GM18505 (cell line): ENCODE data around the gene FGF22.
"Not testable (repeated sequence)": the region's sequence is repeated elsewhere in the genome, so short reads cannot be mapped to it uniquely, and the experiment has no call there.

ENCODE experiments used
- ATAC-seq: cut with Tn5 transposase; IDR thresholded peaks from one replicate; pipeline ENCODE4 v1.9.1; 2021; ENCODE audit not compliant: unreplicated experiment
- POLR2A ChIP-seq: IDR thresholded peaks from 4 replicates; pipeline ENCODE4 v1.6.1; 2011; ENCODE audit warnings: borderline replicate concordance; ENCODE audit not compliant: insufficient read depth, insufficient read length; ENCODE audit errors: extremely low read depth

Gene FGF22

DNA sequence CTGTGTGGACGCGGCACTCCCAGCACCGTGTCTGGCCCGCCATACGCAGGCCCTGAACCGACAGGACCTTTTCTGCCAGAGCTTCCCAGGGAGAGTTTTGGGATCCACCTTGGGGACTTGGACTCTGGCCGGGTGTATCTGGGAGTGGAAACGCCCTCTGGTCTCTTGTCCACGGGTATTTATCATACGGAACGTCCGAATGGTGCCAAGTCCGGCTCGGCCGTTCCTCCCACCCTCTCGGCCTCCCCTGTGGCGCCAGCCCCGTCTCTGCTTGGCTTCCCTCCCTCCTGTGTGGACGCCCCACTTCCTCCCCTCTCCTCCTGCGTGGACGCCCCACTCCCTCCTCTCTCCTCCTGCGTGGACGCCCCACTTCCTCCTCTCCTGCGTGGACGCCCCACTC lies 37.9 kb upstream of the FGF22 start:
- TF ChIP-seq POLR2A = no peak
- no peak for ATAC-seq

GRCh38 chr19:602391-603301 lies 37.0 kb upstream of the FGF22 start:
- no peak for ATAC-seq
- TF ChIP-seq POLR2A = no peak

DNA sequence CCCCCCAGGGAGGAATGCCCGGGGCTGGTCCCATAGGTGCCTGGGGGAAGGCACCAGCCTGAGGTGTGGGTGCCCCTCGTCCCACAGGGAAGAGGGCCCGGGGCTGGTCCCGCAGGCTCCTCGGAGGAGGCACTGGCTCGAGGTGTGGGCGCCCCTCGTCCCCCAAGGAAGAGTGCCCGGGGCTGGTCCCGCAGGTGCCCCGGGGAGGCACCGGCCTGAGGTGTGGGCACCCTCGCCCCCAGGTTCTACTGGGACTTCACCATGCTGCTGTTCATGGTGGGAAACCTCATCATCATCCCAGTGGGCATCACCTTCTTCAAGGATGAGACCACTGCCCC lies 36.4 kb upstream of the FGF22 start:
- not testable (repeated sequence) for ATAC-seq

DNA sequence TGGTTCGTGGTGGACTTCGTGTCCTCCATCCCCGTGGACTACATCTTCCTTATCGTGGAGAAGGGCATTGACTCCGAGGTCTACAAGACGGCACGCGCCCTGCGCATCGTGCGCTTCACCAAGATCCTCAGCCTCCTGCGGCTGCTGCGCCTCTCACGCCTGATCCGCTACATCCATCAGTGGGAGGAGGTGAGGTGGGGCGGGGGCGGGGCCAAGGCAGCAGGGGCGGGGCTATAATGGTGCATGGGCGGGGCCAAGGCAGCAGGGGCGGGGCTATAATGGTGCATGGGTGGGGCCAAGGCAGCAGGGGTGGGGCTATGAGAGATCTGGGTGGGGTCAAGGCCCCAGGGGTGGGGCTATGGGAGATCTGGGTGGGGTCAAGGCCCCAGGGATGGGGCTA lies 35.9 kb upstream of the FGF22 start:
- not testable (repeated sequence) for ATAC-seq

DNA sequence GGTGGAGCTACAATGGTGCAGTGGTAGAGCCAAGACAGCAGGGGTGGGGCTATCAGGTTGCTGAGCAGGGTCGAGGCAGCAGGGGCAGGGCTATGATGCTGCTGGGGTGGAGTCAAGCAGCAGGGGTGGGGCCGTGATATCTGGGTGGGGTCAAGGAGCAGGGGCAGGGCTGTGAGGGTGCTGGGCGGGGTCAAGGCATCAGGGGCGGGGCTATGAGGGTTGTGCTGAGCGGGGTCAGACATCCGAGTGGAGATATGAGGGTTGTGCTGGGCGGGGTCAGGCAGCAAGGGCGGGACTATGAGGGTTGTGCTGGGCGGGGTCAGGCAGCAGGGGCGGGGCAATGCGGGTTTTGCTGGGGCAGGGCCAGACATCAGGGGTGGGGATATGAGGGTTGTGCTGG lies 35.3 kb upstream of the FGF22 start:
- no peak for TF ChIP-seq POLR2A
- no peak for ATAC-seq

DNA sequence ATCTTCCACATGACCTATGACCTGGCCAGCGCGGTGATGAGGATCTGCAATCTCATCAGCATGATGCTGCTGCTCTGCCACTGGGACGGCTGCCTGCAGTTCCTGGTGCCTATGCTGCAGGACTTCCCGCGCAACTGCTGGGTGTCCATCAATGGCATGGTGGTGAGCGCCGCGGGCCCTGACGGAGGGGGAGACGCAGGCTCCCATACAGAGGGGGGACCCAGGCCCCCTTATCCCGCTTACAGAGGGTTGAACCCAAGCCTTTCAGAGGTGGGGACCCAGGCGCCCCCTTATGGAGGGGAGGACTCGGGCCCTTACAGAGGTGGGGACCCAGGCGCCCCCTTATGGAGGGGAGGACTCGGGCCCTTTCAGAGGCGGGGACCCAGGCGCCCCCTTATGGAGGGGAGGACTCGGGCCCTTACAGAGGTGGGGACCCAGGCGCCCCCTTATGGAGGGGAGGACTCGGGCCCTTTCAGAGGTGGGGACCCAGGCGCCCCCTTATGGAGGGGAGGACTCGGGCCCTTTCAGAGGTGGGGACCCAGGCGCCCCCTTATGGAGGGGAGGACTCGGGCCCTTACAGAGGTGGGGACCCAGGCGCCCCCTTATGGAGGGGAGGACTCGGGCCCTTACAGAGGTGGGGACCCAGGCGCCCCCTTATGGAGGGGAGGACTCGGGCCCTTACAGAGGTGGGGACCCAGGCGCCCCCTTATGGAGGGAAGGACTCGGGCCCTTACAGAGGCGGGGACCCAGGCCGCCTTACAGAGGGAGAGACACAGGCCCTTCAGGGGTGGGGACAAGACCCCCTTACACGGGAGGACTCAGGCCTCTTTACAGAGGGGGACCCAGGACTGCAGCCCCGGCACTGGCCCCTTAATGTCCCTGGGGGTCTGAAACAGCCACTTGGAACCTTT lies 34.4 kb upstream of the FGF22 start:
- ATAC-seq = not testable (repeated sequence)

DNA sequence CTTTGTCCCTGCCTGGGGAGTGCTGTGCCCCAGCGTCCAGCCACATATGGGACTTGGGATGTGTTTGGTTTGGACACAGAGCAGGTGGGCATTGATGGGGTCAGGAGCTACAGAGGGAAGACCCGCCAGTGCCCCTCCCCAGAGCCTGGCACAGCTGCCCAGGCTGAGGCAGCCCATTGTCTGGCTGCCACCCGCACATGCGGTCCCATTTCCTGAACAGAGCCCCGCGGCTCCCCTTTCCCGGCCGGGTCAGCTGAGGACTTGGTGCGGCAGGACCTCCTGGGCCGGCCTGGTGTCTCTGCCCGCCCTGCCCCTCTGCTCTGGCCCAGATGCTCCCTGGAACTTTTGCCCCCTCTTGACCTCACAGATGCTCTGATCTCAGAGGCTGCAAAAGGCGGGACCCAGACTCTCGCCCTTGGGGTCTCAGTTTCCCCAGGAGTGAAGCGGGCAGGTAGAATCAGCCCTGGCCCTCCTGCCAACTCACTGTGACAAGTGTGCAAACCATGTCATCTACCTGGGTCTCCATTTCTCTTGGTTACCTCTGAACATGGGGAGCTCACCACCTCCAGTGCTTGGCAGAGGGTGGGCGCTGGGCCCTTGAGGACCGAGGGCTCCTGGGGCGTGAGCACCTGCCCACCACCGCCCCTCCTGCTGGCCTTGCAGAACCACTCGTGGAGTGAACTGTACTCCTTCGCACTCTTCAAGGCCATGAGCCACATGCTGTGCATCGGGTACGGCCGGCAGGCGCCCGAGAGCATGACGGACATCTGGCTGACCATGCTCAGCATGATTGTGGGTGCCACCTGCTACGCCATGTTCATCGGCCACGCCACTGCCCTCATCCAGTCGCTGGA lies 32.2 kb upstream of the FGF22 start:
- TF ChIP-seq POLR2A = no peak
- ATAC-seq = no peak

DNA sequence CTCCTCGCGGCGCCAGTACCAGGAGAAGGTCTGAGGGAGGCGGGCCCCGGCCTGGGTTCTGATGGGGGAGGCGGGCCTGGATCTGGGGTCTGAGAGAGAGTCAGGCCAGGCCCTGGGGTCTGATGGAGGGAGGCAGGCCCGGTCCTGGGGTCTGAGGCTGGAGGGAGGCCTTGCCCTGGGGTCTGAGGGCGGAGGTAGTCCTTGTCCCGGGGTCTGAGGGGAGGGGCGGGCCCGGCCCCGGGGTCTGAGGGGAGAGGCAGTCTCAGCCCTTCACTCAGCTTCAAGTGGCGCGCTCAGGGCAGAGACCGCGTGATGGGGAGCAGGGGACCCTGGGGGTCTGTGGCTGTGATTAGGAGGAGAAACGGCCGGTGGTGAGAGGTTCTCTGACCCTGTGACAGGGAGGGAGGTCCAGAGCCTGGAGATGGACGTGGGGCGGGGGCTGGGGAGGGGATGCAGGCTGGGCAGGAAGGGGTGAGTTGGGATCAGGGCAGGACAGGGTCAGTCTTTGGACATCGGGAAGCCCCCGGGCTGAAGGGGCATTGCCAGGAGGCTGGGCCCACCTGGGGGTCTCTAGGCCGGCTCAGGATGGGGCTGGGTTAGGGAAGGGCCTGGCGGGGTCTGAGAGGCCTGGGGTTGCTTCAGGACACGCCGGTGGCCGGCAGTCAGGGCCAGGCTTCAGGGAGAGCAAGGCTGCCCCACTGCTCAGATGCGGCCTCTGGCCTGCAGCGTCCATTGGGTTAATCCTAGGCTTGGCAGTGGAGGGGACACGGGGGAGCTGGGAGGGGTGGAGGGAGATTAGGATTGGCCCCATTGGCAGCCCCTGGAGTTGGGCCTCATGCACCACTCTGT lies 31.3 kb upstream of the FGF22 start:
- TF ChIP-seq POLR2A = no peak
- ATAC-seq = no peak

DNA sequence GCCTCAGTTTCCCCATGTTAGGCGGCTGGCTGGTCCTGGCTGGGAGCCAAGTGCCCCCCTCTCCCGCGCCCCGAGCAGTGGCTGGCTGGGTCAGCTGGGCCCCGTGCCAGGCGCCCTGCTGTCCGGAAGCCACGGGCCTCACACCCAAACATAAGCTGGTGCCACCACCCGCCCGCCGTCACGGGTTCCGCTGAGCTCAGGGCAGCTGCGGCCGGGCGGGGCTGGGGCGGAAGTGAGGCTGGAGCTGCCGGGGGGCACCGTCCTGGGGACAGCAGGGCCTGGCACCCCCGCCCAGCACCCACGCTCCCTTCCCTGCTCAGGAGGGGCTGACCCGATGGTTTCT lies 30.7 kb upstream of the FGF22 start:
- TF ChIP-seq POLR2A = no peak
- no peak for ATAC-seq

GRCh38 chr19:610071-610800 lies 29.4 kb upstream of the FGF22 start:
- no peak for ATAC-seq
- no peak for TF ChIP-seq POLR2A

DNA sequence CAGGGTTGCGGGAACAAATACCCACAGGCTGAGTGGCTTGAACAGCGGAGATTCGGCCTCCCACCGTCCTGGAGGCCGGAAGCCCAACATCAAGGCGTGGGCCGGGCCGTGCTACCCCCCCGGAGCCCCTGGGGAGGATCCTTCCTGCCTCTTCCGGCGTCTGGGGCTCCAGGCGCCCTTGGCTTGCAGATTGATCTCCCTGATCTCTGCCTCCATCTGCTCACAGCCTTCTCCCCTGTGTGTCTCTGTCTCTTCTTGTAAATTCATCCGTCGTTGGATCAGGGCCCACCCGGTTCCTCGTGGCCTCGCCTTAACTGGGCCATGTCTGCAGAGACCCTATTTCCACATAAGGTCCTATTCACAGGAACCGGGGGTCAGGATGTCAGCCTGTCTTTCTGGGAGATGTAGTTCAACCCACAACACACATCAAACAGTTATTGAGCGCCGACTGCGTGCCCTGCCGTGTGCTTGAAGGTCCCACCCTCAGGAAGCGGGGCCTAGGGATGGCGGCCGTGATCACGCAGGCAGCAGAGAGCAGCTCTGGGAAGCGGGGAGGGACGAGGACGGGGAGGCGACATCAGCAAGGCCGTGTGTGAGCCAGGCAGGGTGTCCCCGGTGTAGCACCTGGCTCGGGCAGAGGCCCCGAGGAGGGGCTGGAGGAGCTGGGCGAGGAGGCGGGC lies 28.7 kb upstream of the FGF22 start:
- no peak for TF ChIP-seq POLR2A
- no peak for ATAC-seq

- no peak for ATAC-seq
- no peak for TF ChIP-seq POLR2A
Observed at GRCh38 chr19:611481-611868, 28.2 kb upstream of the FGF22 start.

DNA sequence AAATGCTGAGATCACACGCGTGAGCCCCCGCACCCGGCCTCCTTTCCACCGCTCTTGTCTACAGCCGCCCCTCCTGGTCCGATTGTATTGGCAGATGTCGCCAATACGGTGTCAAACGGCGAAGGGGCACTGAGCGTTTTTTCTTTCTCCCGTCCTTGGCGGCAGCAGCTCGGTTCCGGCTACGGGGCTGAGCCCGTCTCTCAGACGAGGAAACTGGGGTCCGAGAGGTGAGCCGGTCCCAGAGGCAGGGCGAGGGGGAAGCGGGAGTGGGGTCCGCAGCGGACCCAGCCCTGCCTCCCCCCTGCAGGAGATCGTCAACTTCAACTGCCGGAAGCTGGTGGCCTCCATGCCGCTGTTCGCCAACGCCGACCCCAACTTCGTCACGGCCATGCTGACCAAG lies 26.7 kb upstream of the FGF22 start:
- TF ChIP-seq POLR2A = no peak
- ATAC-seq = no peak
